CD1c-positive myeloid dendritic cell (primary cell): ENCODE results near the gene HGS.

ENCODE experiments used
- DNase-seq: peaks from one replicate; pipeline ENCODE4 v3.0.0-alpha.2; 2016; ENCODE audit errors: extremely low spot score

The HGS gene

GRCh38 chr17:81686614-81687013 lies 2.8 kb downstream of the HGS start:
- no peak for DNase-seq

DNA sequence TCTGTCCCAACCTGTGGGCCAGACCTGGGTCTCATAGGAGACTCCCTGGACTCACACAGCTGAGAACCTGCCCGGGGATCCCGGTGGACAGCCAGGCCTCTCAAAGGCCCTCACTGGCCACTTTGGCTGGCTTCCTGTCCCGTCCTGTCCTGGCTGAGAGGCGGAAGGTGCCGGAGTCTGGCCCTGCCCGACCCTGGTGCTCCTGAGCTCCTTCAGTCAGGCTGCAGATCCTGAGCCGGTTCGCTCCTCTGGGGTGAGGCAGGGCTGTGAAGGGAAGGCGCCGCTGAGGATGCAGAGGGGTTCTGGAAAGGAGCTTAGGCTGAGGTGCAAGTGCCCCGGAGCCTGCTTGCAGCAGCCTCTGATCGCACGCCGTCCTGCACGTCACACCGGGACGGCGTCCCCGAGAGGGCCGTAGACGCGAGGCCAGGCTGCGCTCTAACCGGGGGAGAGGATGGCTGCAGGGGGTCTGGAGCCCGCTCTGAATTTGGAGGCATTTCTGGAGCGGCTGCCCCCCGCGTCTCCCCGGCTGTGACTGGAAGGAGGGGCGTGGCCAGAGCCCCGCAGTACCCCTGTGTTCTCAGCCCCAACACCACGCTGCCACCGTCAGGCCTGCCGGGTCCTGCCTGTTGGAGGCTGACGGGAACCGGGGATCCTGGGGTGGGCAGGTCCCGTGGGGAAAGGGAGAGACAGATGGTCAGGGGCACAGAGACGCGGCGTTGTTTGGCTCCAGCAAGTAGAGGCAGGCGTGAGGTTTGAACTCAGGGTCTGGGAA lies 4.1 kb downstream of the HGS start:
- DNase-seq = no peak

DNA sequence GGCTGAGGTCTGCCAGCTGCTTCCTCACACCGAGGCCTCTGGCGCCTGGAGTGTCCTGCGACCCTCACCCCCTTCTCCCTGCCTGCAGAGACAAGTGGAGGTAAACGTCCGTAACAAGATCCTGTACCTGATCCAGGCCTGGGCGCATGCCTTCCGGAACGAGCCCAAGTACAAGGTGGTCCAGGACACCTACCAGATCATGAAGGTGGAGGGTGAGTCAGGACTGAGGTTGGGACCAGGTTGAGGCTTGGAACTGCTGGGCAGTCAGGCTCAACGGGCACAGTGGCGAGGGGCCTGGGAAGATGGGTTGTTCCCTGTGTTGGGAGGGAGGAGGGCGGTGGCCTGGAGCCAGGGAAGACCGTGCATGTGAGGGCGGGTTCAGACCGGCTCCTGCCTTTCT lies 4.8 kb downstream of the HGS start:
- DNase-seq = no peak

GRCh38 chr17:81690066-81690465 lies 6.3 kb downstream of the HGS start:
- DNase-seq = no peak

- DNase-seq = no peak
Observed at GRCh38 chr17:81690549-81690948, 6.7 kb downstream of the HGS start.

- no peak for DNase-seq
Observed at GRCh38 chr17:81691196-81691595, 7.4 kb downstream of the HGS start.

GRCh38 chr17:81691608-81692007 lies 7.8 kb downstream of the HGS start:
- no peak for DNase-seq

- no peak for DNase-seq
Observed at GRCh38 chr17:81693509-81694210, 9.8 kb downstream of the HGS start.

- no peak for DNase-seq
Observed at GRCh38 chr17:81694810-81695209, 11.0 kb downstream of the HGS start.

GRCh38 chr17:81695211-81695610 lies 11.4 kb downstream of the HGS start:
- no peak for DNase-seq

DNA sequence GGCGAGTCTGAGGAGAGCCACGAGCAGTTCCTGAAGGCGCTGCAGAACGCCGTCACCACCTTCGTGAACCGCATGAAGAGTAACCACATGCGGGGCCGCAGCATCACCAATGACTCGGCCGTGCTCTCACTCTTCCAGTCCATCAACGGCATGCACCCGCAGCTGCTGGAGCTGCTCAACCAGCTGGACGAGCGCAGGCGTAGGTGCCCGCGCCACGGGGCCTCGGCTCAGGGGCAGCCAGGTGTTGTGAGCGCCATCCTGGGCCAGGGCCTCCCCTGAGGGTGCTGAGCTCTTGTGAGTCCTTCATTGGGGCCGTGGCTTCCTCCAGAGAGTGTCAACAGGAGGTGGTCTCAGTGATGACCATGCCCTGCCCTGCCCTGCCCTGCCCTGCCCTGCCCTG lies 12.0 kb downstream of the HGS start:
- no peak for DNase-seq

GRCh38 chr17:81696218-81696941 lies 12.6 kb downstream of the HGS start:
- no peak for DNase-seq

- DNase-seq = no peak
Observed at GRCh38 chr17:81697261-81698044, 13.6 kb downstream of the HGS start.

GRCh38 chr17:81700353-81701287 lies 16.8 kb downstream of the HGS start:
- DNase-seq = no peak

GRCh38 chr17:81701288-81702071 lies 17.7 kb downstream of the HGS start:
- DNase-seq = no peak

DNA sequence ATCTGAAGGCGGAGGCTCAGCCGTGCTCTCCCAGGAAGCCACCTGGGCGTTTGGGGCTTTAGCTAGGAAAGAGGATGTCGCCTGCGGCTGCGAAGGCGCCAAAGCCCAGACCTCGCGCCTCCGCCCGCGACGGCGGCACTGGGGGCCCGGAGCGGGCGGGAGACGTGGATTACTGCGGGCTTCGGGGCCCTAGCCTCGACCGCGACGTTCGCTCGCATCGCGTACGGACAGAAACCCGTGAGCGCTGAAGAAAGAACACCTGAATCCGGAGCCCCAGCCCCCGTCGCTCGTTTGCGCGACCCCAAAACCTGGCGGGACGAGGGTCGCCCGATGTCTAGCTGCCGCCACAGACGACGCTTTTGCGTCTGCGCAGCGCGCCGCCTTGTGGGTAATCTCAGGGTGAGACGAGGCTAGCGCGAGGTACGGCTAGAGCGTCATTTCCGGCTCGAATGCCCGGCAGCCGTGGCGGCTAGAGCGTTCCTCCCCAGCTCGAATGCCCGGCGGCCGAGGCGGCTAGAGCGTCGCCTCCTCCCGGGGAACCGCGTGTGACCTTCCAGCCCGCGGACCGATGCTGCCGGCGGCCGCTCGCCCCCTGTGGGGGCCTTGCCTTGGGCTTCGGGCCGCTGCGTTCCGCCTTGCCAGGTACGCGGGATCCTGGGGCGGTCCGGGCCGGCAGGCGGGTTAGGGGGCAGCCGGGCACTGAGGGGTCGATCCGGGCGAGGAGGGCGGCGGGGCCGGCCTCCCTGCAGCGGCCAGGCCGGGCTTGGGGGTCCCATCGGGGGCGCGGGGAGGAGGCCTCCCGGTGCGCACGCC lies 19.3 kb downstream of the HGS start, which contains the start of gene MRPL12:
Gene MRPL12, plus strand, starts transcription at position 434 of the 813 bp plus-strand sequence. Its CDS starts 135 bp downstream, at position 569.
- DNase-seq = peak; percentile 95

GRCh38 chr17:81703747-81704654 lies 20.2 kb downstream of the HGS start:
- DNase-seq = peak; percentile 4
